Tibial artery (tissue), 4 donors: ENCODE results near the gene ROCK2.

Source experiments
- DNase-seq, 2 donors: peaks; one replicate each; pipeline ENCODE4 v3.0.0-alpha.2; 2019
- H3K27ac ChIP-seq, 2 donors: fragments of 200-600 bp; sonication (generic) in 1 of 2; 1 replicate in 1 of 2; 2 replicates in 1 of 2; pipeline ENCODE4 v1.5.1; 2018 to 2019; ENCODE audit warnings: mild to moderate bottlenecking in 1 of 2
- H3K27me3 ChIP-seq, 2 donors: fragments of 200-600 bp; sonication (generic) in 1 of 2; one replicate each; pipeline versions ENCODE4 v1.5.1 to v1.6.0; 2016 to 2019
- H3K36me3 ChIP-seq, 3 donors: fragments of 200-600 bp; sonication (generic) in 2 of 3; one replicate each; pipeline ENCODE4 v1.5.1; 2016 to 2019; ENCODE audit warnings: mild to moderate bottlenecking in 2 of 3
- H3K4me1 ChIP-seq, 4 donors: fragments of 200-600 bp; sonication (generic) in 2 of 4; 1 replicate in 3 of 4; 2 replicates in 1 of 4; pipeline ENCODE4 v1.5.1; 2016 to 2019
- H3K4me3 ChIP-seq, 2 donors: fragments of 200-600 bp; sonication (generic) in 1 of 2; 1 replicate in 1 of 2; 2 replicates in 1 of 2; pipeline ENCODE4 v1.5.1; 2018 to 2019; ENCODE audit warnings: mild to moderate bottlenecking in 2 of 2
- H3K9me3 ChIP-seq, 3 donors: fragments of 200-600 bp; sonication (generic) in 1 of 3; one replicate each; pipeline ENCODE4 v1.5.1; 2016 to 2019
- intact Hi-C: fragments of 100-400 bp; cut with DNase I; formaldehyde crosslinking; loops from one replicate; pipeline ENCODE4 v1.15.0; 2023; ENCODE audit warnings: low total_unique reads
- TF ChIP-seq, protein P1 (sequence below), 2 experiments: fragments of 200-600 bp in 1 of 2; fragments of 450-650 bp in 1 of 2; IDR thresholded peaks; one replicate each; pipeline ENCODE4 v1.5.1; 2017 to 2019; ENCODE audit warnings: antibody characterized with exemption in 2 of 2, mild to moderate bottlenecking in 1 of 2, moderate library complexity in 1 of 2

Gene ROCK2

DNA sequence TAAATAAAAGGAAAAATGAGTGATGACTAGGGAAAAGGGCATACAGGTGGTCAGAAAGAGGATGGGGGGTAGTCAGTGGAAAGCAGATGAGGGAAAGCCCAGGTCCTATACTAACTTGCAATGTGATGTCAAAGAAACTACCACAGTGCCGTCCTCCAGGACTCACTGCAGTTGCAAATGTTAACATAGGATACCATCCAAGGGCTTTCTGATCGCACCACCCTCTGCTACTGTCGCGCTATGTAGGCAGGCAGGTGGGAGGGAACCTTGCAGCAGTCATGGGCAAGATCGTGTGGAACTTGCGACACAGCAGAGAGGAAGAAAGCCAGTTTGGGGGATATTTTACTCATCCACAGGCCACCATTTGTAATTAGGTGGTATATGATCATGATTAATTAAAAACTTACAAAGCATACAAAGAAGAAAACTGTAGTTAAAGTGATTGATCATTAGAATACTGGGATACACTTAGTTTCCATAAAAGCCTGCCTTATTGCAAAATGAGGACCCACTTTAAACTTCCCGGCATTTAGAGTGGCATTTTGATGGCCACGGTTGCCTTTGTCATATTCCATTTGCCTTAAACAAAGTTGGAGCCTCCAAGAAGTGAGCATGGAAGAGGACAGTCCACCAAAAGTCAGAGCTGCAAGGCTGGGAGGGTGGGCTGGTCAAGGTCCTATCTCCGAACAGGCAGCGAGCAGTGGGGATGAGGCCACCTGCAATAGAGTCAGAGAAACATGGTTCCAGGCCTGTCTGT, 8.5 kb upstream of the ROCK2 start:
- no peaks in the 10 kb centered on the region for H3K27me3 ChIP-seq
- no peaks in the 10 kb centered on the region for H3K9me3 ChIP-seq
- intact Hi-C loops, result no loop called here
- H3K36me3 ChIP-seq, result no peaks in the 10 kb centered on the region
- H3K4me3 ChIP-seq, result no peak overlapping the region
- DNase-seq, result no peak
- TF ChIP-seq, protein P1, sequence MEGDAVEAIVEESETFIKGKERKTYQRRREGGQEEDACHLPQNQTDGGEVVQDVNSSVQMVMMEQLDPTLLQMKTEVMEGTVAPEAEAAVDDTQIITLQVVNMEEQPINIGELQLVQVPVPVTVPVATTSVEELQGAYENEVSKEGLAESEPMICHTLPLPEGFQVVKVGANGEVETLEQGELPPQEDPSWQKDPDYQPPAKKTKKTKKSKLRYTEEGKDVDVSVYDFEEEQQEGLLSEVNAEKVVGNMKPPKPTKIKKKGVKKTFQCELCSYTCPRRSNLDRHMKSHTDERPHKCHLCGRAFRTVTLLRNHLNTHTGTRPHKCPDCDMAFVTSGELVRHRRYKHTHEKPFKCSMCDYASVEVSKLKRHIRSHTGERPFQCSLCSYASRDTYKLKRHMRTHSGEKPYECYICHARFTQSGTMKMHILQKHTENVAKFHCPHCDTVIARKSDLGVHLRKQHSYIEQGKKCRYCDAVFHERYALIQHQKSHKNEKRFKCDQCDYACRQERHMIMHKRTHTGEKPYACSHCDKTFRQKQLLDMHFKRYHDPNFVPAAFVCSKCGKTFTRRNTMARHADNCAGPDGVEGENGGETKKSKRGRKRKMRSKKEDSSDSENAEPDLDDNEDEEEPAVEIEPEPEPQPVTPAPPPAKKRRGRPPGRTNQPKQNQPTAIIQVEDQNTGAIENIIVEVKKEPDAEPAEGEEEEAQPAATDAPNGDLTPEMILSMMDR (IDR thresholded peaks at IDR 0.05), result no peak
- no peak overlapping the region for H3K27ac ChIP-seq
- peaks cover 0 to 10% (median 7%) of the 10 kb centered on the region in 4 donors for H3K4me1 ChIP-seq

DNA sequence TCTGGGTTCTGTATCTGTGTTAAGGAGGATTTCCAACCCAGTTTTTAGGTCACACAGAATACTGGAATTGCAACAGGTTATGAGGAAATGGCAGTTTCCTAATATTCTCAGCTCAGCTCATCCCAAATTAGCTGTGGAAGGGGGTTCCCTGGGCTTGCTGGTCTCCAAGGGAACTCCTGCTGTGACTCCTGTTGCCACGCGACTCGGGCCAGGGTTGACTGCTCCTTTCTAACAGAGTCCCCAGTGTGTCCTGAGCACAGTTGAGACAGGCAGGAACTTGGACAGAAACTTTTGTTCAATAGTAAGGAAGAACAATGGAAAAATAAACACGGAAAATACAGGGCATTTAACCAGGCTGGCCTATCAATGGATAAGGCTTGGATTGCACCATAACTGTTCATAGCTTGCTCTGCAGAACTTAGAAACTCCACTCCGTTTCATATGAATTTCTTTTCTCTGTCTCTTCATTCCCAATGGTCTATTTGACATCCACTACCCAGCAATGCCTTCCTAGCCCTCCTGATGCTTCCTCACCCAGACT, 3.8 kb upstream of the ROCK2 start:
- H3K27ac ChIP-seq, result no peak overlapping the region
- H3K4me3 ChIP-seq, result no peak overlapping the region
- TF ChIP-seq, protein P1 (IDR thresholded peaks at IDR 0.05), result no peak
- H3K27me3 ChIP-seq, result no peaks in the 10 kb centered on the region
- H3K4me1 ChIP-seq, result peaks cover 0 to 10% (median 3%) of the 10 kb centered on the region in 4 donors
- intact Hi-C loops, result no loop called here
- DNase-seq, result peak in 1 of 2 donors; percentile 37
- no peaks in the 10 kb centered on the region for H3K9me3 ChIP-seq
- H3K36me3 ChIP-seq, result no peaks in the 10 kb centered on the region

GRCh38 chr2:11347403-11347959, 3.0 kb upstream of the ROCK2 start:
- TF ChIP-seq, protein P1 (IDR thresholded peaks at IDR 0.05), result no peak
- no peak overlapping the region for H3K4me3 ChIP-seq
- intact Hi-C loops, result no loop called here
- H3K27ac ChIP-seq, result no peak overlapping the region
- H3K9me3 ChIP-seq, result no peaks in the 10 kb centered on the region
- H3K36me3 ChIP-seq, result no peaks in the 10 kb centered on the region
- no peak for DNase-seq
- H3K27me3 ChIP-seq, result no peaks in the 10 kb centered on the region
- H3K4me1 ChIP-seq, result peaks cover 0 to 10% (median 3%) of the 10 kb centered on the region in 4 donors

DNA sequence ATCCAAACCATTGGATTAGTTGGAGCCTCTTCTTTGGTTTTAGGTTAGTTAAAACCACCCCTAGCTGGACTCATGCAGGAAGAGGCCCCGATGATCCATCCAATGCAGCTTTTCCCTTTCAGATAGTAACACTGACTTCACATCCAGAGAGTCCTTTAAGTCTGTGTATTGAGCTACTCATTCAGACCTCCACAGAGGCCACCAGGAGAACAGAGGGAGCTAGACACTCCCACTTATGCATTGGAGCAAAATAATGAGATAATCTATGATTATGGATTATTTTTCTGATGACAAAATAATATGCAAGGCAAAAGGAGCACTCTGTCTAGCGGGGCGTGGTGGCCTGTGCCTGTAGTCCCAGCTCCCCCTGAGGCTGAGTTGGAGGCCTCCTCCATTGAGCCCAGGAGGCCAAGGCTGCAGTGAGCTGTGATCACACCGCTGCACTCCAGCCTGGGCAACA, 1.6 kb upstream of the ROCK2 start:
- no peak for DNase-seq
- intact Hi-C loops, result no loop called here
- Histone ChIP-seq H3K36me3 (no peaks in the 10 kb centered on the region), H3K4me3 (no peak overlapping the region), H3K9me3 (no peaks in the 10 kb centered on the region), H3K27ac (peak overlapping the region; percentile 97 to 99), H3K27me3 (no peaks in the 10 kb centered on the region), H3K4me1 (peaks cover 0 to 21% (median 7%) of the 10 kb centered on the region in 4 donors)
- TF ChIP-seq, protein P1 (IDR thresholded peaks at IDR 0.05), result no peak

DNA sequence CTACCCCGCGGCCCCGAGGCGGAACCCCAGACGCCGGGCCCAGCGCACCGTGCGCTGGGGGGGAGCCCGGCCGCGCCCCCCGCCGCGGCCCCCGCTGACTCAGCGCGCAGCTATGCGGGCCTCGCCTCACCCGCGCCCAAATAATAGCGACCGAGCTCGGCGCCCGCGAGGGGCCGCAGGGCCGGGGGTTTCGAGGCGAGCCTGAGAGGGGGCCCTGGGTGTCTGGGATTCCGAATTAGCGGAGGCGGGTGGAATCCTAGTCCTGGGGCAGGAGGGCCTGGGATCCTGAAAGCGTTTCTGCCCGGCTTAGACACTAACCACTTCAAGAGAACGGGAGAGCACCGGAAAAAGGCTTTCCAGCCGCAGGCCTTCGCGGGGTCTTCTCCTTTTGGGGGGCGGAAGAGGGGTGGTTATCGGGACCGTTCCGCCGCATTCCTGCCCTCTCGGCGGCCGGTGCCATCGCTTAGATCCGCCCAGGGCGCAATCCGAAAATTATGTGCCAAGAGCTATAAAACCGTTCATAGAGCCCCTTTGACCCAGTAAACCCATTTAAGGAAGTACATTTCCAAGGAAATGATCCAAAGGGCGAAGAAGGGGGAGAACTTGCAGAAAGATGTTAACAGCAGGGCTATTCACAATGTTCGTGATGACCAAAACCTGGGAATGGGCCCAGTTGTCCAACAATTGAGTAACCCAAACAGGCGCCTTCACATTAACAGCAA, 681 bp upstream of the ROCK2 start:
- DNase-seq, result peak; percentile 84 to 87
- peak overlapping the region; percentile 91 to 100 for H3K4me3 ChIP-seq
- no peaks in the 10 kb centered on the region for H3K36me3 ChIP-seq
- TF ChIP-seq, protein P1 (IDR thresholded peaks at IDR 0.05), result no peak
- H3K27me3 ChIP-seq, result no peaks in the 10 kb centered on the region
- peak overlapping the region; percentile 97 to 99 for H3K27ac ChIP-seq
- no peaks in the 10 kb centered on the region for H3K9me3 ChIP-seq
- intact Hi-C loops, result loop anchor here (2.0 kb wide), 2 partner anchors 32 to 60 kb away; no protein-coding TSS in a partner anchor
- peaks cover 0 to 30% (median 11%) of the 10 kb centered on the region in 4 donors for H3K4me1 ChIP-seq
